ENCODE results near the gene METTL9.
"Not testable (repeated sequence)": the region's sequence is repeated elsewhere in the genome, so short reads cannot be mapped to it uniquely, and the experiment has no call there.

METTL9 gene

GRCh38 chr16:21637032-21637968 is 37.9 kb downstream of the METTL9 start:
- DNase-seq (ENCODE audit: low read depth in 2 of 2) = no peak

GRCh38 chr16:21638573-21638975 is 39.2 kb downstream of the METTL9 start:
- peak in 1 of 2 donors; percentile 18 for DNase-seq (ENCODE audit: low read depth in 2 of 2)

GRCh38 chr16:21639493-21639892 is 40.1 kb downstream of the METTL9 start:
- DNase-seq (ENCODE audit: low read depth in 2 of 2) = no peak

- no peak for DNase-seq (ENCODE audit: low read depth in 2 of 2)
Observed at GRCh38 chr16:21641916-21642315, 42.5 kb downstream of the METTL9 start.

GRCh38 chr16:21642861-21643260 is 43.5 kb downstream of the METTL9 start:
- no peak for DNase-seq (ENCODE audit: low read depth in 2 of 2)

- no peak for DNase-seq (ENCODE audit: low read depth in 2 of 2)
Observed at GRCh38 chr16:21643785-21644184, 44.4 kb downstream of the METTL9 start.

- no peak for DNase-seq (ENCODE audit: low read depth in 2 of 2)
Observed at GRCh38 chr16:21644674-21645073, 45.3 kb downstream of the METTL9 start.

GRCh38 chr16:21645261-21645721 is 45.9 kb downstream of the METTL9 start:
- DNase-seq (ENCODE audit: low read depth in 2 of 2) = peak in 1 of 2 donors; percentile 17

- DNase-seq (ENCODE audit: low read depth in 2 of 2) = no peak
Observed at GRCh38 chr16:21646091-21646490, 46.7 kb downstream of the METTL9 start.

GRCh38 chr16:21646721-21647561 is 47.6 kb downstream of the METTL9 start:
- peak; percentile 30 to 59 for DNase-seq (ENCODE audit: low read depth in 2 of 2)

- no peak for DNase-seq (ENCODE audit: low read depth in 2 of 2)
Observed at GRCh38 chr16:21647562-21648164, 48.3 kb downstream of the METTL9 start.

- DNase-seq (ENCODE audit: low read depth in 2 of 2) = not testable (repeated sequence)
Observed at GRCh38 chr16:21649826-21650406, 50.5 kb downstream of the METTL9 start.

- DNase-seq (ENCODE audit: low read depth in 2 of 2) = no peak
Observed at GRCh38 chr16:21650521-21650920, 51.1 kb downstream of the METTL9 start.

- no peak for DNase-seq (ENCODE audit: low read depth in 2 of 2)
Observed at GRCh38 chr16:21651515-21651914, 52.1 kb downstream of the METTL9 start.

- DNase-seq (ENCODE audit: low read depth in 2 of 2) = no peak
Observed at GRCh38 chr16:21652453-21652852, 53.1 kb downstream of the METTL9 start, which contains the start of gene IGSF6. IGSF6 (minus strand) TSS chr16:21652608; CDS start chr16:21652598, 10 bp downstream.

- no peak for DNase-seq (ENCODE audit: low read depth in 2 of 2)
Observed at GRCh38 chr16:21653571-21653970, 54.2 kb downstream of the METTL9 start.

GRCh38 chr16:21654466-21654865 is 55.1 kb downstream of the METTL9 start:
- DNase-seq (ENCODE audit: low read depth in 2 of 2) = no peak

- DNase-seq (ENCODE audit: low read depth in 2 of 2) = no peak
Observed at GRCh38 chr16:21654881-21655280, 55.5 kb downstream of the METTL9 start.

- DNase-seq (ENCODE audit: low read depth in 2 of 2) = peak in 1 of 2 donors; percentile 32
Observed at GRCh38 chr16:21656795-21657768, 57.7 kb downstream of the METTL9 start.

GRCh38 chr16:21659124-21659523 is 59.7 kb downstream of the METTL9 start:
- no peak for DNase-seq (ENCODE audit: low read depth in 2 of 2)
